ENCODE measurements around the gene ACTG1. TPM values are rescaled to one million over a fixed set of nuclear protein-coding genes. Genes with fewer than 3 reads are reported as not detected.

The ACTG1 gene
- total and polyA plus RNA-seq, 9 of the 15 experiments (the other 6 are each of a cell fraction or from before 2014, with no cell fraction given): 224 to 1,775 (median 568) TPM

- no peak for TF ChIP-seq ZBED1 (IDR thresholded peaks at IDR 0.05)
- TF ChIP-seq ZBTB8A (IDR thresholded peaks at IDR 0.05; ENCODE audit: partially characterized antibody): no peak
- 0 out of 2 replicates have a peak, but pooled peaks have one; percentile 12 for TF ChIP-seq ETV1 (tag; conservative IDR thresholded peaks at IDR 0.05; ENCODE audit: low read depth)
- peak; percentile 99 for TF ChIP-seq TFE3 (CRISPR knock-in tag; IDR thresholded peaks at IDR 0.05)
- peak; percentile 28 for TF ChIP-seq NUFIP1 (IDR thresholded peaks at IDR 0.05; ENCODE audit: partially characterized antibody)
- TF ChIP-seq ZNF121 (CRISPR knock-in tag; conservative IDR thresholded peaks at IDR 0.05): no peak
- TF ChIP-seq TCF15 (CRISPR knock-in tag; IDR thresholded peaks at IDR 0.05): no peak
- no peak for TF ChIP-seq SMAD3 (CRISPR knock-in tag; conservative IDR thresholded peaks at IDR 0.05)
- no peak for TF ChIP-seq XRCC4 (IDR thresholded peaks at IDR 0.05; ENCODE audit: extremely low read depth, insufficient read depth, insufficient read length)
- peak; percentile 71; the same call in 1 of the 2 replicates for TF ChIP-seq ZNF76 (CRISPR knock-in tag; IDR thresholded peaks at IDR 0.05; ENCODE audit: borderline replicate concordance)
- TF ChIP-seq ZC3H11A (IDR thresholded peaks at IDR 0.05; ENCODE audit: low read depth, low read length): no peak
- no peak for TF ChIP-seq HMBOX1 (IDR thresholded peaks at IDR 0.05)
- TF ChIP-seq CHAMP1 (IDR thresholded peaks at IDR 0.05): no peak; the same call in 1 of the 2 replicates
- no peak for TF ChIP-seq TARDBP (IDR thresholded peaks at IDR 0.05)
- no peak for TF ChIP-seq ZNF436 (CRISPR knock-in tag; IDR thresholded peaks at IDR 0.05)
- TF ChIP-seq POLR2AphosphoS5 (IDR thresholded peaks at IDR 0.05; ENCODE audit: control insufficient read depth, insufficient read depth, low read depth, low read length): peak; percentile 27; the same call in 1 of the 2 replicates
- no peak for TF ChIP-seq ZNF77 (CRISPR knock-in tag; IDR thresholded peaks at IDR 0.05)
- peak; percentile 67 for TF ChIP-seq GABPB1 (CRISPR knock-in tag; IDR thresholded peaks at IDR 0.05)
- TF ChIP-seq GTF2B (IDR thresholded peaks at IDR 0.05; ENCODE audit: extremely low read depth, insufficient read length): no peak
- peak; percentile 17; the same call in 1 of the 2 replicates for TF ChIP-seq VEZF1 (CRISPR knock-in tag; IDR thresholded peaks at IDR 0.05)
These were observed 40.7 kb downstream of the ACTG1 start (continued) for GRCh38 chr17:81471818-81472456.

Measured in K562 (cell line).